NCI-H2029 (cell line): ENCODE results near the gene NRM.
"Not testable (repeated sequence)": the region's sequence is repeated elsewhere in the genome, so short reads cannot be mapped to it uniquely, and the experiment has no call there.

Source experiments
- DNase-seq: peaks from one replicate; lab custom pipeline; 2025; lab: John Stamatoyannopoulos, UW

Gene NRM

GRCh38 chr6:30690403-30691207 is at the start of gene NRM:
TSS of gene NRM (minus strand) at chr6:30690984. CDS start at chr6:30690974, 10 bp downstream.
- peak; percentile 85 for DNase-seq

GRCh38 chr6:30740540-30740870 is 49.7 kb upstream of the NRM start:
- no peak for DNase-seq

- DNase-seq: no peak
These were observed 47.7 kb upstream of the NRM start for GRCh38 chr6:30738532-30738931.

GRCh38 chr6:30735668-30736314 is 45.0 kb upstream of the NRM start:
- DNase-seq: no peak

GRCh38 chr6:30732237-30732943 is 41.6 kb upstream of the NRM start:
- DNase-seq: no peak

- peak; percentile 60 for DNase-seq
These were observed 40.0 kb upstream of the NRM start for GRCh38 chr6:30730601-30731435.

GRCh38 chr6:30727920-30728553 is 37.3 kb upstream of the NRM start:
- DNase-seq: no peak

GRCh38 chr6:30726506-30727413 is 36.0 kb upstream of the NRM start:
- DNase-seq: no peak

GRCh38 chr6:30725713-30726505 is 35.1 kb upstream of the NRM start:
- DNase-seq: no peak

- no peak for DNase-seq
These were observed 34.3 kb upstream of the NRM start for GRCh38 chr6:30724906-30725667.

GRCh38 chr6:30723843-30724741 is 33.3 kb upstream of the NRM start:
- not testable (repeated sequence) for DNase-seq

GRCh38 chr6:30723159-30723842 is 32.5 kb upstream of the NRM start:
- DNase-seq: not testable (repeated sequence)

- DNase-seq: peak; percentile 68
These were observed 31.7 kb upstream of the NRM start for GRCh38 chr6:30722280-30723112.

- DNase-seq: not testable (repeated sequence)
These were observed 31.2 kb upstream of the NRM start for GRCh38 chr6:30722025-30722279.

GRCh38 chr6:30721198-30722024 is 30.6 kb upstream of the NRM start:
- DNase-seq: peak; percentile 89

- peak; percentile 82 for DNase-seq
These were observed 30.0 kb upstream of the NRM start for GRCh38 chr6:30720738-30721197.
